Muscle layer of duodenum (tissue), 2 donors: ENCODE measurements around the gene OPN1SW.

Source experiments
- H3K27ac ChIP-seq: one replicate; pipeline ENCODE4 v1.7.0; 2013; ENCODE audit warnings: mild to moderate bottlenecking, low read length
- H3K27me3 ChIP-seq: one replicate; pipeline ENCODE4 v1.7.0; 2013; ENCODE audit warnings: low read depth, mild to moderate bottlenecking, control low read depth, low read length
- H3K36me3 ChIP-seq, 2 donors: one replicate each; pipeline ENCODE4 v1.7.0; 2013; ENCODE audit warnings: low read length in 2 of 2, control low read depth in 1 of 2, mild to moderate bottlenecking in 1 of 2; ENCODE audit not compliant: insufficient read depth in 2 of 2, control insufficient read depth in 1 of 2
- H3K4me1 ChIP-seq, 2 donors: one replicate each; pipeline ENCODE4 v1.7.0; 2013; ENCODE audit warnings: low read length in 2 of 2, mild to moderate bottlenecking in 2 of 2, control low read depth in 1 of 2, moderate library complexity in 1 of 2; ENCODE audit not compliant: insufficient read depth in 2 of 2, control insufficient read depth in 1 of 2
- H3K4me3 ChIP-seq, 2 donors: one replicate each; pipeline ENCODE4 v1.7.0; 2013; ENCODE audit warnings: low read length in 2 of 2, low read depth in 1 of 2, mild to moderate bottlenecking in 1 of 2
- H3K9me3 ChIP-seq, 2 donors: one replicate each; pipeline ENCODE4 v1.7.0; 2013; ENCODE audit warnings: low read length in 2 of 2, control low read depth in 1 of 2, mild to moderate bottlenecking in 1 of 2; ENCODE audit not compliant: control insufficient read depth in 1 of 2
- donor health status: healthy.

Gene OPN1SW

DNA sequence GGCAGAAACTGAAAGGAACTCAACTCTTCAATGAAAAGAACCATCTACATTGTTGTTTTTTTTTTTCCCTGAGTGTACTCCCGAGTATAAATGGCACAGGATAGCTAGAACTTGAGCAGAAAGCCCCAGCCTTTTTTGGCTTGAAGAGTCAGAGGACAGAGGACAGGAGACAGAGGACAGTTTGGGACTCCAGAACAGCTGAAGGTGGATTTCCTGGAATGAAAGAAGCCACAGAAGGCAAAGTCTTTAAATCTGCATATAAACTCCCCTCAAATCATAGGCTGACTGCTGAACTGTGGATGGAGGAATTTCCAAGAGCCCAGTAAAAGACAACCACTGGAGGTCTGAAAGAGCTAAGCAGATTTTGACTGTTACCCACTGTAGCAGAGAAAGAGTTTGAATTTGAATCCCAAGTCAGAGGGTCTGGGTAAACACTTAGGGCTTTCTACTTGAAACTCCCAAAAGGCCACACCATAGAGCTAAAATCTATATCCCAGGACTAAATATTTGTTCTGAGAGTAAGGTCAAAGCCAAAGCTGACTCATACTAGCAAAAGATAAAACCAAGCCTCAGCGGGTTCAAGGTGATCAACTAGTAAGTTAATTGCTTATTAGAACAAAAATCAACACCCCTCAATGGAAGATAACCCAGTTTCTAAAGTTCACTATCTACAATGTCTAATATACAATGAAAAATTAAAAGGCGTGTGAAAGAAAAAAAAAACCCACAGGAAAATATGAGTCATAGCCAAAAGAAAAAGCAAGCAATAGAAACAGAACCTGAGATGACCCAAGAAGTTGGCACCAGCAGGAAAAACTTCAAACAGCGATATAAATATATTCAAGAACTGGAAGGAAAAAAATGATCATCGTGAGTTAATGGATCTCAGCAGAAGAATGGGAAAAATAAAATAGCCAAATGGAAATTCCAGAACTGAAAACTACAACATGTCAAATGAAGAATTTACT lies 1.8 kb upstream of the OPN1SW start:
- H3K27ac ChIP-seq, result no peak overlapping the region
- H3K9me3 ChIP-seq, result no peaks in the 10 kb centered on the region
- H3K36me3 ChIP-seq, result peaks cover 5 to 12% of the 10 kb centered on the region in 2 donors
- no peaks in the 10 kb centered on the region for H3K4me1 ChIP-seq
- no peaks in the 10 kb centered on the region for H3K27me3 ChIP-seq
- H3K4me3 ChIP-seq, result no peak overlapping the region

DNA sequence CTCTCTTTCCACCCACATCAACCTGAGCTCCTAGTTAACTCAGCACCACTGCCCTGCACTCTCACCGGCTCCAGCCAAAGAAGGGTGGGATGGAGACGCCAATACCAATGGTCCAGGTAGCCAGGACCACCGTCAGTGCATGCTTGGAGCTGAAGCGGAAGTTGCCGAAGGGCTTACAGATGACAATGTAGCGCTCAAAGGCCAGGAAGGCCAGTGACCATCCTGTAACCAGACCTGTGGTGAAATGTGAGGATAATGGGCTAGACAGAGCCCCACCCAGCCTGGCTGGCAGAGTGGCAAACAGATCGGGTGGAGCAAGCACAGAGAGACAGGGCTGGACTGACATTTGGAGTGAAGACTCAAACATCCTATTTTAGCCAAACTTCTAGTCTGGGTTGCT lies 673 bp downstream of the OPN1SW start:
- Histone ChIP-seq H3K9me3 (no peaks in the 10 kb centered on the region), H3K4me3 (no peak overlapping the region), H3K4me1 (no peaks in the 10 kb centered on the region), H3K27ac (no peak overlapping the region), H3K36me3 (peaks cover 27 to 29% of the 10 kb centered on the region in 2 donors), H3K27me3 (no peaks in the 10 kb centered on the region)

DNA sequence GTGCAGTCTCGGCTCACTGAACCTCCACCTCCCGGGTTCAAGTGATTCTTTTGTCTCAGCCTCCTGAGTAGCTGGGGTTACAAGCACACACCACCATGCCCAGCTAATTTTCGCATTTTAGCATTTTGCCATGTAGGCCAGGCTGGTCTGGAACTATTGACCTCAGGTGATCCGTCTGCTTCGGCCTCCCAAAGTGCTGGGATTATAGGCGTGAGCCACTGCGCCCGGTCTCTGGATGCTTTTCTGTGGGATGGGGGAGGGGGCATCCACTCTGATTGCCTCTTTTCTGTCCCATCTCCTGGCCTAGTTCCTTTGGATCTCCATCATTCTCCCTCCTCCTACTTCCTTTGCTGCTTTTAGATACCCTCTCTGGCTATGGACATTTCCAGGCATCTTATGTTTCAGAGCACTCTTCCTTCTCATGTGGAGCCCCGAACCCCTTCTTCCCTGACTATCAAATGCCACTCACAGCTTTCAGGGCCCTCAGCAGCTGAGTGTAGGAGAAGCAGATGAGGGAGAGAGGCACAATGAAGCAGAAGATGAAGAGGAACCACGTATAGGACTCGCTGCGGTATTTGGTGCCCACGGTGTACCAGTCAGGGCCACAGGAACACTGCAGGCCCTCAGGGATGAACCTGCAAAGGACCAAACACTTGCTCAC lies 1.4 kb downstream of the OPN1SW start:
- Histone ChIP-seq H3K36me3 (peaks cover 35 to 36% of the 10 kb centered on the region in 2 donors), H3K27me3 (no peaks in the 10 kb centered on the region), H3K9me3 (no peaks in the 10 kb centered on the region), H3K4me3 (no peak overlapping the region), H3K4me1 (no peaks in the 10 kb centered on the region), H3K27ac (no peak overlapping the region)

DNA sequence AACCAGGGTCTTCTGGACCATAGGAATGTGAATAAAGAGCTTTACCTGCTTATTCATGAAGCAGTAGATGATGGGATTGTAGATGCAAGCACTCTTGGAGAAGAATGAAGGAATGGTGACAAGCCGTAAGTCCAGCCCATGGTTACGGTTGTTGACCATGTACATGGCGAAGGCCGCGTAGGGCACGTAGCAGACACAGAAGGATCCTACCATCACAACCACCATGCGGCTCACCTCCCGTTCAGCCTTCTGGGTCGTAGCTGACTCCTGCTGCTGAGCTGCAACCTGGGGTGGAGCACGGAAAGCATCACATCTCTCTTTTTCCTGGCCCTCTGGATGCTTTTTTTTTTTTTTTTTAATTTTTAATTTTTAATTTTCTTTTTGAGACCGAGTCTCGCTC lies 2.0 kb downstream of the OPN1SW start:
- no peaks in the 10 kb centered on the region for H3K27me3 ChIP-seq

DNA sequence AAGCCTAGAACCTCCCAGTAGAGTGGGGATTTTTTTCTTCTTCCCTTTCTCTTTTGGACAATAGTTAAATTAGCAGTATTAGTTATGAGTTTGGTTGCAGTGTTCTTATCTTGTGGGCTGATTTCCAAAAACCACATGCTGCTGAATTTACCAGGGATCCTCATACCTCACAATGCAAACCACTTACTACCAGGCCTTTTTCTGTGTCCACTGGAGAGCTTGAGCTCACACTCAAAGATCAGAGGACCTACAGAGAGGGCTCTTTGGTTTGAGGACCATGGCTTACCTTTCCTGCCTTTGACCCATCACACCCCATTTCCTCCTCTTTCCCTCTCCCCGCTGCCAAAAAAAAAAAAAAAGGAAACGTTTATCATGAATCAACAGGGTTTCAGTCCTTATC lies 5.4 kb downstream of the OPN1SW start:
- Histone ChIP-seq H3K4me3 (no peak overlapping the region), H3K4me1 (no peaks in the 10 kb centered on the region), H3K27me3 (no peaks in the 10 kb centered on the region), H3K9me3 (no peaks in the 10 kb centered on the region), H3K27ac (no peak overlapping the region), H3K36me3 (peaks cover 53 to 55% of the 10 kb centered on the region in 2 donors)

More for the DNA sequence above, 2.0 kb downstream of the OPN1SW start:
- Histone ChIP-seq H3K9me3 (no peaks in the 10 kb centered on the region), H3K36me3 (peaks cover 40% of the 10 kb centered on the region in 2 donors), H3K4me3 (no peak overlapping the region), H3K27ac (no peak overlapping the region), H3K4me1 (no peaks in the 10 kb centered on the region)

DNA sequence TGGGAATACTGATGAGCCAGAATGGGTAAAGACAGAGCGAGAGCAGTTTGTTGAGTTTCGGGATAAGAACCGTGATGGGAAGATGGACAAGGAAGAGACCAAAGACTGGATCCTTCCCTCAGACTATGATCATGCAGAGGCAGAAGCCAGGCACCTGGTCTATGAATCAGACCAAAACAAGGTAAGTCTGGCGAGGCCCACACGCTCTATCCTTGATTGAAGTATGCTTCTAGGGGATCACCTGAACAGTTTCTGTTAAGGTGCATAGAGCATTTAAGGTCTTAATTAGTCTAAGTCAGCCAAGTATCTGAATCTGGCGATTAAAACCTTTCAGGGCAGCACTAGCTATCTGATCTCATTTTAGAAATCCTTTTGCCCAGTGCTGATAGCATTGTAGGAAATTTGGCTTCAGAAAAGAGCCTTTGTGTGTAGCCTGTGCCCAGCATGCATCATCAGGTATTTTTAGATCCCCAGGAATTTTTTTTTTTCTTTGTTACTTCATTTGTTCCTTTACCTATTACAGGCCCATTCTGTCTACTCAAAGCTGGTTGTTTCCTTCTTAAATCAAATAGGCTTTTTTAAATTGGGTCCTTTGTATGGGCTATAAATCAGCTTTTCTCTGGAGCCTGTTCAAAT lies 8.0 kb downstream of the OPN1SW start:
- Histone ChIP-seq H3K27me3 (no peaks in the 10 kb centered on the region), H3K4me1 (no peaks in the 10 kb centered on the region), H3K36me3 (peaks cover 50 to 59% of the 10 kb centered on the region in 2 donors), H3K27ac (no peak overlapping the region), H3K9me3 (no peaks in the 10 kb centered on the region), H3K4me3 (no peak overlapping the region)

DNA sequence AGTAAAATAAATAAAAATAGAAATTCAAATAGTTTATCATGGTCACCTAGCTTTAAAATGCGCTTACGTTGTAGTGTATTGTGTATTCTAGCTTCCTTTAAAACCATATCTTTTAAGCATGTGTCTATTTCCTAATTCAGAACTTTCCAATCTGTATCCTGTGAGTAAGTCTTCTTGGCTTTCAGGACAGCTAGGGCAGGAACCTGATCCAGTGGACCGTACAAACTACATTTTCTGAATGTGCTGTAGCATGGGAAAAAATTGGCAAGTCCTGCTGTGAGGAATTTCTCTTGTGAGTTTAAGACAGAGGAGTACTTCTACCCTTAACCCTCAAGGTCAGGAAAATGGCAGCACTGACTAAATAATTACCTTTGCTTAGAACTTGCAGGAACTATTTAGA lies 12.1 kb downstream of the OPN1SW start:
- Histone ChIP-seq H3K4me1 (no peaks in the 10 kb centered on the region), H3K36me3 (peaks cover 36 to 49% of the 10 kb centered on the region in 2 donors), H3K4me3 (no peak overlapping the region), H3K9me3 (no peaks in the 10 kb centered on the region), H3K27ac (peak overlapping the region; percentile 27), H3K27me3 (no peaks in the 10 kb centered on the region)

DNA sequence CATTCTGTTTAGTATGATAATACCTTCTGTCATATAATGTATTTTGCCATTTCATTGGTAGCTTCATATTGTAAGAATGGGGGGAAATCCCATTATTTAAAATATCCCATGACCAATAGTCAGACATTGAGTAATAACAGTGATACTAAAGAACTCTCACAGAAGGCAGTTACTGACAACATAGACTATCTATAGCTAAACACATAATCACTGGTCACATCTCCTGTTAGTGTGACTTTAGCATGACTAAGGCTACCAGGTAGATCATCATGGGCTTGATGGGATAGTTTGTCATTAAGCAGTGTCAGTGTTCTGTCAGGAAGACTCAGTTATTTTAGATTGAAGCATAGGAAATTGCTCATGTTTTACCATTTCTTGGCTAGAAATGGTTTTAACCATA lies 16.4 kb downstream of the OPN1SW start:
- Histone ChIP-seq H3K4me1 (no peaks in the 10 kb centered on the region), H3K36me3 (peaks cover 30 to 38% of the 10 kb centered on the region in 2 donors), H3K27me3 (no peaks in the 10 kb centered on the region), H3K4me3 (no peak overlapping the region), H3K9me3 (no peaks in the 10 kb centered on the region), H3K27ac (no peak overlapping the region)

DNA sequence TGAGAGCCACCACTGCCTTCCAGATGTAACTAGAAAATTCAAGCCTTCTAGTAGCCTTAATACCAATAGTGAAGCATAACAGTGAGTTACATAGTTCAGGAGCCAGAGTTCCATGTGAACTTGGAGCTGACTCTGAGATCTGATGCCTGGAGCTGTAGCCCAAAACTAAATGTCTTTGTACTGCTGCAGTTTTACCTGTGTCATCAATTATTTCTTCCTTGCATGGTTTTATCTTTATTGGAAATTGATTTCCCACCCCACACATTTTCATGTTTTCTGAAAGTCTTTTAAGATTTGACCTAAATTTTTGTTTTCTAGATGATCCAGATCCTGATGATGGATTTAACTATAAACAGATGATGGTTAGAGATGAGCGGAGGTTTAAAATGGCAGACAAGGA lies 17.0 kb downstream of the OPN1SW start:
- peaks cover 34% of the 10 kb centered on the region in 2 donors for H3K36me3 ChIP-seq

DNA sequence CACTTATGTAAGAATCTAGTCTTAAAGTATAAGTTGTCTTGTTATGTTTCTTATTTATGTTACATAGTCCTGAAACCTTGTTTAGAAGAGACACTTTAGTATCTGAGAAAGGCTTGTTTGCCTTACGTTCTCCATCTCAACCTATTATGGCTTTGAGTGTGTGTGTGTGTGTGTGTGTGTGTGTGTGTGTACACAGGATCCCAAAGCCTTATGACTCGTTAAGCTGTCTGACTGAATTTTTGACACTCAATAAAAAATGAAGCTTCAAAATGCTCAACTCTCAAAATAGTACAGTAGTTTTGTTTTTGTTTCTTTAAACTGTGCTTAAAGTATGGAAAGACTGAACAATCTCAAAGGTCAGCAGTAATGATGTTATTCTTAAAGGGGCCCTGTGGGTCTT lies 18.4 kb downstream of the OPN1SW start:
- Histone ChIP-seq H3K4me1 (no peaks in the 10 kb centered on the region), H3K9me3 (no peaks in the 10 kb centered on the region), H3K27ac (peak overlapping the region; percentile 85), H3K27me3 (no peaks in the 10 kb centered on the region), H3K4me3 (no peak overlapping the region), H3K36me3 (peaks cover 34 to 40% of the 10 kb centered on the region in 2 donors)

More for the DNA sequence above, 17.0 kb downstream of the OPN1SW start:
- no peaks in the 10 kb centered on the region for H3K4me1 ChIP-seq
- H3K27ac ChIP-seq, result no peak overlapping the region
- no peaks in the 10 kb centered on the region for H3K27me3 ChIP-seq
- no peaks in the 10 kb centered on the region for H3K9me3 ChIP-seq
- no peak overlapping the region for H3K4me3 ChIP-seq

DNA sequence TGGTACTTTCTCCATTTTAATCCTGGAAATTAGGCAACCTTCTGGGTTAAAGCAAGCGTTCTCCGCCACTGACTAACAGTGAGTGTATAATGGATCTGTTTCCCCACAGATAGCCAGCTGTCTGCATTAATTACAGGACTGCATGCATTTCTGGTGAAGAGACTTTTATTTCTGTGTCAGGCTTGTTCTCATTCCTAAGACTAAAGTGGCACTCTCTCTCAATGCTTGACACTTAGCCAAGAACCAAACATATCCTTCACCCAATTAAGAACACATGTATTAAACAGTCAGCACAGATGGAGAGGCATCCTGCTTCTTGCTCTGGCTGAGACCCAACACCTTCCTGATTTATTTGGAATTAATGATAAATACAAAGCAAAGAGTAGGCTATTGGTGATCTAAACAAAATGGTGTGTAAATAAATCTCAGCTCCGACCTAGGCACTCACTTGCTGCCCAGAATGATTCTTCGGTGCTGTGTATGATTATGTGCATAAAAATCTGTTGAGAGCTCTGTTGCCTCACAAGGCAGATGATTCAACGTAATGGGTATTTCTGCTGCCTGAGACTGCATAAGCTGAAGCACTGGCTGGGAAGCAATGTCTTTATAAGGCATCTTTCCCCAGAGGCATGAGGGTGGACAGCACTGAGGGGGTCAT lies 19.6 kb downstream of the OPN1SW start:
- Histone ChIP-seq H3K27ac (peak overlapping the region; percentile 85), H3K9me3 (no peaks in the 10 kb centered on the region), H3K4me3 (no peak overlapping the region), H3K36me3 (peaks cover 31 to 45% of the 10 kb centered on the region in 2 donors), H3K27me3 (no peaks in the 10 kb centered on the region), H3K4me1 (no peaks in the 10 kb centered on the region)
